NCI-H2081 treated with DMSO at 0.1 percent for 48 hours (cell line): ENCODE data around the gene CRIP1.

ENCODE experiments used
- DNase-seq: peaks from one replicate; lab custom pipeline; 2025; lab: John Stamatoyannopoulos, UW

The CRIP1 gene, protein sequence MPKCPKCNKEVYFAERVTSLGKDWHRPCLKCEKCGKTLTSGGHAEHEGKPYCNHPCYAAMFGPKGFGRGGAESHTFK

DNA sequence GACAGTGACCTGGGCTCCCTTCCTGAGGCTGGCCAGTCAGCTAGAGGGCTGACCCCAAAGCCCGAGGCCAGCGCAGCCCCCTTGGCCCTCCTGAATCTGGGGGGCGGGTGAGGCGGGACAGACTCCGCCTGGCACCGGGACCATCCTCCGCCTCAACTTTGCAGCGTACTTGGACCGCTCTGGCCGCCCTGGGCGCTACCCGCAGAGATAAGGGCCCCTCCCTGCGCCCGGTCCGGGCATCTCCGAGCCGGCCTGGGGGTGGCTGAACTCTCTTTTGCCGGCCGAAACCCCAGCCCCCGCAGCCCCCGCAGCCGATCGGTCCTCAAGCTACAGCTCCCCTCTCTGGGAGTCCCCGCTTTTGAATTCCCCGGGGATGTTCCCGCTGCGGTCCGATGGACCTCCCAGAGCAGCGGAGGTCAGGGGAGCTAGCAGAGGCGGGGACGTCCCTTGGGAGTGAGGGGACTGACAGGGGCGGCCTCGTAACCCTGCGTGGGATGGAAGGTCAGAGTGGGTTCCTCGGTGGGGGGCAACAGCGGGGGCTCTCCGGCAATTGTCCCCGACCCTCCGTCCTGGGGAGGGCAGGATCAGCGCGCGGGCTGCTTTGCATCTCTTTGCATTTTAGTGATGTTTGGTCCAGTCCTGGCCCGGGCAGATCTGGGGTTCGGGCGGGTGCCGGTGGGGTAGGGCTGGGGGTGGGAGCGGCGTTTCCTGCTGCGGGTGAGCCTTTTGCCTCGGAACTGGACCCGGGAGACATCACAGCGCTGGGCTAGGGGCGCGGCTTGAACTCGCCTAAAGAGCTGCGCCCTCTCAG lies at the start of gene CRIP1:
Gene CRIP1, plus strand, starts transcription at position 724 of the 811 bp plus-strand sequence. CDS start 374 bp downstream, outside the sequence.
- DNase-seq, result no peak

DNA sequence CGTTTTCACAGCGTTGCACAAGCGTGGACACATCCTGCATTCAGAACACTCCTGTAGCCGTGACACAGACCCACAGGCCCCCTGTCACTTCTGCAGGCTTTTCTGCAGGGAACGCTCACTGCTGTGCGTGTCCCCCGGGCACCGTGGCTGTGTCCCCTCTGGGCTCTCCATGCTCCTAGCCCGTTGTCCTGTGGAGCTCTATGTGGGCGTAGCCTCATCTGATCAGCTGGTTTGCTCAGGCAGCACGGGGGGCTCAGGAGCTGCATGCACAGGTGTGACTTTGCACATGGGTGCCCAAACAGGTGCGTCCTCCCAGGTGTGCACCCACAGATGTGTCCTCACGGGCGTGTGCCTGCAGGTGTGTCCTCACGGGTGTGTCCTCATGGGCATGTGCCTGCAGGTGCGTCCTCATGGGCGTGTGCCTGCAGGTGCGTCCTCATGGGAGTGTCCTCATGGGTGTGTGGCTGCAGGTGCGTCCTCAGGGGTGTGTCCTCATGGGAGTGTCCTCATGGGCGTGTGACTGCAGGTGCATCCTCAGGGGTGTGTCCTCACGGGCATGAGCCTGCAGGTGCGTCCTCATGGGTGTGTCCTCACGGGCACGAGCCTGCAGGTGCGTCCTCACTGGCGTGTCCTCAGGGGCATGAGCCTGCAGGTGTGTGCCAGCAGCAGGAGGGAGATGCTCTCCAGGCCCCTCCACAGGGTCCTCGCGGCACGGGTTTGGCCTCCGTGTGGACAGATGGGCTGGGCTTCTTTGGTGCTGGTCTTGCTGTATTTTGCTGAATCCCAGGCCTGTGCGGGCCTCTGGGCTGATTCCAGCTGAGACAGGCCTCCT lies 49.6 kb upstream of the CRIP1 start:
- DNase-seq, result no peak

DNA sequence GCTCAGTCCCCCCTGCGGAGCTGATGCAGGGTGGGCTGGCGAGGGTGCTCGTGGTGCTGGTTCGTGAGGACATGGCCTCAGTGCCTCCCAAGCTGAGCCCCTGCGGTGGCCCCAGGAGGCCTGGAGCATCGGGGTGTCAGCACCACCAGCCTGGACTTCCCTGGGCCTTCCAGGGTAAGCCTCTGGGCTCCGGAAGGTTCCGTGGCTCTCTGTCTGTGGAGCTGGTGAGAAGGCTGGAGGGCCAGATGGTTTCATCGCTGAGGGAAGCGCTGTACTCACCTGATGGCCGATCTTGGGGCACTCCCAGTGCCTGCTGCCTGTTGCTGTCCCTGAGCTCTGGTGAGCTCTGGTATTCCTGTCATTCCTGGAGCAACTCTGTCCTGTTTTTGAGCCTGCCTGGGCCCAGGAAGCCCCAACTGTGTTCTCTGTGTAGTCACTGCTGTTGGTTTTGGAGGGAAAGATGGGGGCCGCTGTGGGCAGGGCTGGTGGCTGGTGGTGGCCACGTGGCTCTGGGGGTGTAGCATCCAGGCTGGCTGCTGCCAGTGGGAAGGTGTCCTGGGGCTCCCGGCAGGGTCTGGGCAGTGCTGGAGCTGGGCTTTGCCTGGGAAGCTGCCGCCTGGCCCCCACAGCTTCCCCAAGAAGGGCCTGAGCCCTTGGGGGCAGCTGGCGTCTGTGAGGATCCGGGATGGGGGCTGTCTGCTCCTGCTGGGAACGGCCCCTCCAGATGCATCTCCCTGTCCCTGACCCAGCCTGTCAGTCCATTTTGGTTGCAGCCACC lies 48.8 kb upstream of the CRIP1 start:
- DNase-seq, result no peak

DNA sequence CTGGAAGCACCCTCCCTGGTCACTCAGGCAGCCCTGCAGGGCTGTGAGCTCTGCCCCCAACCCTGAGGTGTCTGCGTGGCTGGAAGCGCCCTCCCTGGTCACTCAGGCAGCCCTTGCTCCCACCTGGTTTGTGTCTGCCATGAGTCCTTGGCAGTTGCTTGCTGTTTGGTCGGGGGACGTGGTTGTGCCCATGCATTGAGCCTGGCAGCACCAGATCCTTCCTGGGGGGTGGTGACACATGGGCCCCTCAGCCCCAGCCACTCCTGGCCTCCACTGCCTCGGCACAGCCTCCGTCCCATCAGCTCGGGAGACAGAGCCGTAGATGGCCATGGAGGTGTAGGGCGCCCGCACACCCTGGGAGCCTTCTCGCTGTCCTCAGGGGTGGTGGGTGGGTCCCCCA lies 47.5 kb upstream of the CRIP1 start:
- no peak for DNase-seq

DNA sequence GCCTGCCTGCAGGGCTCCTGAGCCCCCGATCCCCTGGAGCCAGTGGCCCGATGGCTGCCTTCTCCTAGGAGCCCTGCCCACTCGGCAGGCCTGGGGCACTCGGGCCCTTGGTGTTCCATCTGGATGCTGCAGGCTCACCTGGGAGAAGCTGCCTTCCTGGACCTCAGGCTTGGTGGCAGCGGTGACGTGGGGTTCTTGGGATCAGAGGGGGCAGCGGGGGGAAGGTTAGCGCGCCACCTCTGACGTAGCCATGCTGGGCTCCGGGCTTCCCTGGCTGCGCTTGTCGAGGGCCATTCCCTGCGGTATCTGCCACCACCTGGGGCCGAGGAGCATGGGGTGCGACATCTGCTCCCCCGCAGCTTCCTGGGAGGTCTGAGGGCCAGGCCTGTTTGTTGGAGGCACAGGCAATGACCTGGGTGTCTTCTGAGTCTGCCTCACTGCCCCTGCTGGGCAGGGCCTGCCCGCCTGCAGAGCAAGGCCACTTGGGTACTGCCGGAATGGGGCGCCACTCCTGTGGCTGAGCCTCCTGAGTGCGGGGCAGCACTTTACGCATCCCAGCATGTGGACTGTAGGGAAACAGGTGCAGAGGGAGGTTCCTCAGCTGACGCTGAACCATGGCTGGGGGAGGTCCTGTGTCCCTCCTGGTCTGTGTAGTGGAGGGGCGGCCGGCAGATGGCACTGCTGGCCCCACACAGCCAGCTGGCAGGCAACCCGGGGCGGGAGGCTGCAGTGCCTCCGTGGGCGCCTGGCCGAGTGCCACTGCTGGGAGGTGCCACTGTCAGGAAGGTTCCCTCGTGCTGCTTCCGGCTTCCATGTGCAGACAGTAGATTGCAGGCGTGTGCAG lies 46.8 kb upstream of the CRIP1 start:
- no peak for DNase-seq

DNA sequence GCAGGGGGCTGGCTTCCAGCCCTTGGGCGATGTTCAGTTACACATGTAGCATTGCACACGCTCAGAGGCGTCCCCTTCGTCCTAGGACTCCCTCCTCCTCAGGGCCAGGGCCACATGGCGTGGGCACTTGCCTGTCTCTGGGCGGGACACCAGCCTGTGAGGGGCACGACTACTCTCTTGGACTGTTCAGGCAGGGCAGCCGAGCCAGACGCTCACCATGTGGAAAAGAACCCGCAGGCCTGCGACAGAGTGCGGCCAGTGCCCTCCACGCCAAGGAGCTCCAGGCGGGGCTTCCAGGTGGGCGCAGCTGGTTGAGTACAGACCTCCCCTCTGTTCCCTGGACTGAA lies 46.2 kb upstream of the CRIP1 start:
- DNase-seq, result no peak

DNA sequence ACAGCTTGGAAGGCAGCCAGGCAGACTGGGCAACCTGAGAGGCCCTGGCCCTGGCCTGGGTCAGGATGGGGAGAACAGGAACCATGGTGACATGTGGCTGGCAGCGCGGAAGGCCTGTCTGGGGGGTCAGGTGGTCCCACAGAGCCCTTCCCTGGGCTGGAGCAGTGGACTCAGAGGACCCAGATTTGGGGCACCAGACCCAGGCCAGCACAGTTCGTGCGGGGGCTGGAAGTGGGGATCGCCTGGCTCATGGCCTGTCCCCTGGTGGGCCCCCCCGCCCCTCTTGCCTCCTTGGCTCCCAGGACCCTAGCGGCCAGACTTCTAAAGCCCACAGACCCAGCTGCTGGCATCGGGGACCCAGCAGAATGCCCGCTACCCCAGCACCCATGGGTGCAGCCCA lies 45.7 kb upstream of the CRIP1 start:
- DNase-seq, result no peak

DNA sequence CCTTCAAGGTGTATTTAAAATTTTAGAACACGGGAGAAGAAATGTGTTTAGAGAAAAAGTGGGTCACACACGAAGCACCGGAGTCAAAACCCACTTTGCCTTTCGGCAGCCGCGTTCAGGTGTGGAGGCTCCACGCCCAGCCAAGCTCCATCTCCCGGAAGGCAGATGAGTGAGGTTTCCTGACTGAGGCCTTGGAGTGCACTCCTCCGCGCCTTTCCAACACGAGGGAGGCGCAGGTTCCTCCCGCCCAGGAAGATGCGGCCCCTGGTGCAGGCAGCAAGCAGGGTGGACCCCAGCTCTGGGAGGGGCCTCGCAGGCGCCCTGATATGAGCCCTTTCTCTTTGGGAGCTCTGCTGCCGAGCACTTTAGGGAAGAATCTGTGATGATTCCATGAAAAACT lies 44.6 kb upstream of the CRIP1 start:
- no peak for DNase-seq

DNA sequence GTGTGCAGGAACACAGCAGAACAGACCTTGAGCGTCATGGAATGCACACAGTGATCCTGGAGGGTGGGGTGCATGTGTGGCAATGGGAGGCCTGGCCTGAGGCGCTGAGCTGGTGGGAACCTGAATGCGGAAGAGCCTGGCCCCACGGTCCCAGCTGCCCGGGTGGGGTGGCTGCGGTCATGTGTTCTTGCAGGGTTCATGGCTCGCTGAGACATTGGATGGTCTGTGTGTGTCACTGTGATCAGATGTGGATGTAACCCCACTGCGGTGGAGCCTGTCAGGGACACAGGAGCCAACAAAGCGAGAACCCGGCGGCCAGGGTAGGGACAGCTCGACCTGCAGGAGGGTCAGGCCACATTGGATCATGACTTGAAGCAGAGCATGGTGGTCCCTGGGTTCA lies 43.9 kb upstream of the CRIP1 start:
- no peak for DNase-seq

DNA sequence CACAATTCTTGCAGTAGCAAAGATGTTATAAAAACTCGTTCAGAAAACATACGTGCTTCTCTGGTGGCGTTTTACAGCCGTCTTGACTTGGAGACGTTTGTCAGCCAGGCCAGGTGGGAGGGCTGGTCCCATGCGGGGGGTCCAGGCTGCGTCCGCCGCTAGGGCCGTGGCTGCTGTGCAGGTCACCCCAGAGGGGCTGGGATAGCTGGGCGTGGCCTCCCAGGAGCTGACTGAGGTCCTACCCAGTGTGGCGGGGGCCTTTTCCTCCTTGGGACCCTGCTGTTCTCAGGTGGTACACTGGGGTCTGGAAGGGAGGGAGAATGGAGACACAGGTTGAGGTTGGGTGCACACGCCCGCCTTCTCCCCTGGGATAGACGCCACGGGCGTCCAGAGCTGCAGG lies 41.8 kb upstream of the CRIP1 start:
- DNase-seq, result no peak

DNA sequence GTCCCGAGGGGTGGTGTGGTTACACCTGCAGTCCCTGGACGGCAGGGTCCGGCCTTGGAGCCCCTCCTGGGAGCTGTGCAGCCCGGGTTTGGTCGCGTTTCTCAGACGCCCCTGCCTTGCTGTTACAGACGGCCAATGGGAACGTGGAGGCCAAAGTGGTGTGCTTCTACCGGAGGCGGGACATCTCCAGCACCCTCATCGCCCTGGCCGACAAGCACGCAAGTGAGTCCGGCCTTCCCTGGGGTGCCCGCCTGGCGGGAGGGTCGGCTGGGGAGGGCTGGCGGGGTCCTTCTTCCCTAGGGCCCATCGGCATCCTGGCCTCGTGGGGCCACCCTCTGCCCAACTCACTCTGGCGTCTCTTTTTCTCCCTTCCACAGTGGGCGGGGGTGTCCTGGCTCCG lies 41.4 kb upstream of the CRIP1 start:
- DNase-seq, result no peak

DNA sequence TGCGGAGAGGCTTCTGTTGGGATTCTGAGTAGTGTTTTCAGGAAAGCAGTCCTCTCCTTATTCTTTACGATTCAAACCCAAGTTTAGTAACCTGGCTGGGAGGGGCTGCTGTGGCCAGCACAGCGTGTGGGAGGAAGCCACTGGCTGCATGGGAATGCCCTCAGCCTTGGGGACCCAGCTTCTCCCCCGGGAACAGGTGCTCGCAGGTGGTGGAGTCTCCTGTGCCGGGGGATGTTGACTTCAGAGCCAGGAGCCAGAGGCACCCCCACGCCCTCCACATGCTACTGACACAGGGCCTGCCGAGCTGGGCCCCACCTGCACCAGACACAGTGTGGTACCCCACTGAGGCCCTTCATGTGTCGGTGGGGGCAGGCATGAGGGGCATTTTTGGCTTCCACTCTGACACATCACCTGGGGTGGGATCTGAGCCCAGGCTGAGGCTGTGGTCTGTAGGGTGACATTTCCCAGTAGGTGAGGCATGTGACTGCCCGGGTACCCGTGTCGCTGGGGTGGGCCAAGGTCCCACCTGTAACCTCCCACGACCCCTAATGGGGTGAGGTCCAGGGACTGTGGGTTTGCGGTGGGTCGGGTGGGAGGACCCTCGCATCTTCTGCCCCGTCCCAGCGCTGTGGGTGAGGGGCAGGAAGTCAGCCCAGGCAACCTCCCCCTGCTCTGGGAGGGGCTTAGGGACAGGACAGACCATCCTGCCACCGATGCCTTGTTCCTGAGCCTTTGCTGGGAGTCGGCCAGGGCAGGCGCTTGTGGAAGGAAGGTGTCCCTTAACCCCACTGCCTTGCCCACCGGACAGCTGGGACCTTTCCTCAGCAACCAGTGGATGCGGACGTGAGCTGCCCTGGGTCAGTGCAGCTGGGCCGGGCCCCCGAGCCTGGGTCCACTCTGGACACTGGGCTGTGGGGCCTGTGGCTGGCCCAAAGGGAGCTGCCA lies 40.5 kb upstream of the CRIP1 start:
- no peak for DNase-seq

DNA sequence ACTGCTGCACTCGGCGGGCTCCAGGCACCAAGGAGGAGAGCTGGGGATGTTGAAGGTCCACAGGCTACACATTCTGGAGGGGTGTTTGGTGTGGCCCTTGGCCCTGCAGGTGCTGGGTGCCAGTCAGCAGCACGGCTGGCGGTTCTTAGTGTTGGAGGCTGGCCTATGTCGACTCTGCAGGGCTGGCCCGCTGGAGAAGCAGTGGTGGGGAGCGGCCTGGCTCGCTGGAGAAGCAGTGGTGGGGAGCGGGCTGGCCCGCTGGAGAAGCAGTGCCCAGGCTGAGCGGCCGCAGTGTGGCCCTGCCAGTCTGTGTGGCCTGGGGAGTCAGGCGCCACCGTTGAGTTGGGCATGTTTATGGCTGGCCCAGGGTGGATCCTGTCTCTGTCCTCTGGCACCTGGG lies 39.7 kb upstream of the CRIP1 start:
- no peak for DNase-seq

DNA sequence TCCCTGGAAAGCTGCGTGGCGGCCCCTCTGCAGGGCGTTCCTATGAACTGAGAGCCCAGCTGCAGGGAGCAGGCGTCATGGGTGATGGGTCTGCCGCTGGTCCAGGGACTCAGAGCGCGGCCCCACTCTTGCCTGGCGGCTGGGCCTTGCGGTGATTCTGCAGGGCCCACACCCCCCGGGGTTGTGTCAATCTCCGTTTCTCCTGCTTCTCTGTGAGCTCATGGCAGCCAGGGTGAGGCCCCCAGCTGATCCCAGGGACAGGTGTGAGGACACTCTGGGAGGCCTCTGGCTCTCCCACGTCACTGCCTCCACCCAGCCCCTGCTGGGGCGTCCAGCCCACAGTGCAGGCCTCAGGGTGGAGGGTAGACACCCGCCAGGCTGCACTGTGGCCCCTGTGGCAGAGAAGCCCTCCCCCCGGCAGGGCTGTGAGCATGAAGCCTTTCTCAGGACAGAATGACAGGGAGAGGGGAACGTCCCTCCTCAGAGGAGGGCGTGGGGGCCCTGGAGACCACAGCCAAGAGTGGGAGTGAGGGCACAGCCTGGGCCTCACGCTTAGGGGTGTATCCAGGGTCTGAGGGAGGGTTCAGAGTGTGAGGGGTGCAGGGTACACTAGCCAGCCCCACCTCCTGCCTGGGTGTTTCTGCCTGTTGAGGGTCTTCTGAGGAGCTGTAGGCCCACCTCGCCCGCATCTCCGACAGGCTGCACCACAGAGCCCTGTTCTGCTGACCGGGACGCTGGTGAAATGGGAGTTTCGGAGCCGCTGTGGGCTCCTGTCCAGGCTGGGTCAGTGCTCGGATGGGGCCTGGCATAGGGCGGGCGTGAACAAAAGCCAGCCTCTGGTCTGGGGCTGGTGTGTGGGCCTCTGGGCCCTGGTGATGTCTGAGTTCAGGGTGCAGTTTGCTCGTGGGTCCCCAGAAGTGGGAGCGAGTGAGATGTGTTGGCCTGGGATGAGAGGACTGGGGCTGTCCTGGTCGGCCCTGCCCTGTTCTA lies 38.7 kb upstream of the CRIP1 start:
- no peak for DNase-seq

DNA sequence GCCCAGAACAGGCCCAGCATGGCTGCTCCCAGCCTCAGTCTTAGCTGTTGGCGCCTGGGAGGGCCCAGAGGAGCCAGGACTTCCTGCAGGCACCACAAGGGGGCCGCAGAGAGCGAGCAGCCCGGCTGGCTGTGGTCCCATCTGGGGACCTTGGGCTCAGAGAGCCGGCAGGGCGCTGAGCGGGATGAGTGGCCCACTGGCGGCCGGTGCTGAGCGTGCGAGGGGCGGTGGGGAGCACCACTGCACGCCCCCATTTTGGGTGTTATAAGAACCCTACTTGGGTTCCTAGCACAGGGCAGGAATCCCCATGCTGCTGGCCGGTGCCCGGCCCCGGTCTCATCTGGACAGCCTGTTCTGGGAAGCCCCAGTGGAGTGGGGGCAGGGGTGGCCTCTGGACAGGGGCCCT lies 38.0 kb upstream of the CRIP1 start:
- no peak for DNase-seq

DNA sequence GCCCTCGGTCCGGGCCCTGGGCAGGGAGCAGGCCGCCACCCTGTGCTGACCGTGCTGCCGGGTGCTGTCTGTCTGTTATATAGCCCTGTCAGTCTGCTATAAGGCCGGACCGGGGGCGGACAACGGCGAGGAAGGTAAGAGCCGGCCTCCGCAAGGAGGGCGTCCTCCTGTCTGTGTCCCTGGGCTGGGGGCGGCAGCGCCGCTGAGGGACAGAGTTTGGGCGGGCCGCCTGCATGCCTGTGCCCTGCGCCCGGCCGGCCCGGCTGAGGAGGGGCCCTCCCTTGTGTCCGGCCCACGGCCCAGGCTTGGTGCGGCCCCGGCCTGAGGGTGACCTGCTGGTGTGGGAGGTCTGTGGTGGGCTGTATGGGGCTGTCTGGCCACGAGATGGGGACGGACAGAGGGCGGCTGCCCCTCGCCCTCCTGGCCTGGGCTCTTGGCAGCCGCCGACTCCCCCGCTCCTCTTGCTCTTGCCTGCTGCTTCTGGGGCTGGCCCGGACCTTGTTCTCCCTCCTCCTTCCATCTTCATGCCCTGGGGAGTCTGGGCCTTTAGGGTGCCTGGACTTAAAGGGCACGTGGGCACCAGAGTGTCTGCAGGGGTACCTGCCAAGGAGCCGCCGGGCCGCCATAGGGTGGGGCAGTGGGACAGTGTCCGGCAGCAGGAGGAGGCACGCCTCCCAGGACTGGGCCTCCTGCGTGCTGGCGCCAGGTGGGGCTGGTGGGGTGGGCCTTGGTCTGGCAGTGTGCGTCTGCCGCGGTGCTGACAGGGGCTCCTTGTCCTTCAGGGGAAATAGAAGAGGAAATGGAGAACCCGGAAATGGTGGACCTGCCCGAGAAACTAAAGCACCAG lies 37.2 kb upstream of the CRIP1 start:
- no peak for DNase-seq

DNA sequence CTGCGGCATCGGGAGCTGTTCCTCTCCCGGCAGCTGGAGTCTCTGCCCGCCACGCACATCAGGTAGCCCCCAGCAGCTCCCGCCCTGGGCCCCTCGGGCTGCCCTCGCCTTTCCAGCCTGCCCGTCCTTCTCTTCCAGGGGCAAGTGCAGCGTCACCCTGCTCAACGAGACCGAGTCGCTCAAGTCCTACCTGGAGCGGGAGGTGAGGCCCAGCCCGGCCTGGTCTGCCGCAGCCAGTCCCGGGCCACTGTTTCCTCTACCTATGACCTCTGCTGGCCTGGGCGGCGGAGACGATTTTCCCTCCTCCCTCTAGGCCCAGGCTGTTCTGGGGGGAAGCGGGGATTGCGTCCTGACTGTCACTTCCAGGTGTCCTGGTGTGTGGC lies 36.6 kb upstream of the CRIP1 start:
- no peak for DNase-seq
